PC-3 (cell line): ENCODE results near the gene RPL27A.

Source experiments
- CTCF ChIP-seq: fragments of 300-600 bp; sonication (generic); conservative IDR thresholded peaks from 2 replicates; pipeline ENCODE4 v1.5.1; 2017; ENCODE audit warnings: antibody characterized with exemption, low read depth, mild to moderate bottlenecking, low read length
- EZH2phosphoT487 ChIP-seq: fragments of 300-600 bp; sonication (generic); IDR thresholded peaks from 2 replicates; pipeline ENCODE4 v1.6.1; 2018; ENCODE audit warnings: mild to moderate bottlenecking, antibody characterized with exemption, low read length, borderline replicate concordance

GRCh38 chr11:8699903-8700302 lies 17.3 kb downstream of the RPL27A start:
- TF ChIP-seq CTCF (no peak), EZH2phosphoT487 (no peak)
